ENCODE results near the gene PDGFA. TPM values are rescaled to one million over a fixed set of nuclear protein-coding genes. Genes with fewer than 3 reads are reported as not detected.

The PDGFA gene
- total RNA-seq, 1 experiment from 2014 or later: 35.8 TPM

DNA sequence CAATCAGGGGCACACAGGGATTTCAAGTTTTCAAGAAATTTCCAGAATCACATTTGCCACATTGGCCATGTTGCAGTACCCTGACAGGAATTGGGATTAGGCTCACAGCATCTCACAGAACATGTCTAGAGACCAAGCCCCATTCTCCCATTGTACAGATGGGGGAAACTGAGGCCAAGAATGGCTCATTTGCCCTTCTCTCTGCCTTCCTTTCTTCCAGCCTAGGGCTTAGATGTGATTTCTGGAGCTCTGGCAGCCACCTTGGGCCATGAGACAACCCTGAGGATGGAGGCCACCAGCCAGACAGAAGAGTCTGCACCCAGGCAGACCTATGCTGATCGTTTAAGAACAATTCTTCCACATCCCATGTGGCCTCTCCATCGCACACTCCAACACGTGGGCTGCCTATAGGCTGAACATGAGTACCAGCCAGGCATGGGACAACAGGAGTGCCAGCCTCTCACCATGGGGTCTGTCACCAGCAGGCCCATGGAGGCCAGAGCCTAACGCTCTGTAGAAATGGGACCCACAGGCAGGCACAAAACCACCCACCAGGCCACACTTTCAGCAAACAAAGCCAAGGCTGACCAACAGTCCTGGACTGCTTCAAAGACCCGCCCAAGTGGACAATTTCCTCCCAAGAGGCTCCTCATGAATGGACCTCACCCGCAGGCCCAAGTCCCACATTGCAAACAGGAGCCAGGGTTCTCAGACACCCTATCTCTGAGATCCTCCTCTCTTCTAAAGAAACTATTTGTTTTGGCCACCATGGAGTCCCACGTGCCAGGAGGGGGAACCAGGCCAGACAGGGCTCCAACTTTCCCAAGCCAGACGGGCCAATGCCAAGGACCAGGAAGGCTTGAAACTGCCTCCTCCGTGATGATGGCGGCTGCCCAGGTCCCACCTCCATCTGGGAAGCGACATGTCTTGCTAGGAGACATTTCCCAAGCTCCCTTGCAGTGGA lies 20.7 kb downstream of the PDGFA start:
- no peak overlapping the region for H4K5ac ChIP-seq (ENCODE audit: insufficient read length, low read depth, low read length)
- Mint-ChIP-seq H3K9me3 (no peaks in the 10 kb centered on the region; a peak in 1 of 5 replicates), H3K27ac (no peak overlapping the region; a peak in 1 of 7 replicates), H3K4me3 (no peak overlapping the region), H3K36me3 (ENCODE audit: insufficient read depth in 1 of 3, low read depth in 3 of 3) (peaks cover 39 to 51% (median 40%) of the 10 kb centered on the region in 3 experiments), H3K4me1 (peaks cover 3 to 13% of the 10 kb centered on the region in 2 experiments; a peak in 3 of 4 replicates), H3K27me3 (ENCODE audit: low read depth) (no peaks in the 10 kb centered on the region)
- H2AK5ac ChIP-seq (ENCODE audit: insufficient read length, low read length): no peak overlapping the region
- H3K23me2 ChIP-seq (ENCODE audit: insufficient read length, low read depth, low read length, poor library complexity, severe bottlenecking): no peaks in the 10 kb centered on the region
- no peak overlapping the region for H3T11ph ChIP-seq (ENCODE audit: low read length)
- H2AFZ ChIP-seq (ENCODE audit: low read length): no peak overlapping the region
- no peak overlapping the region for H3K4me2 ChIP-seq (ENCODE audit: insufficient read depth, insufficient read length, low read length)
- no peak overlapping the region for H2BK120ac ChIP-seq (ENCODE audit: low read depth, low read length, poor library complexity, severe bottlenecking)
- H3K4me1 ChIP-seq (ENCODE audit: insufficient read depth, low read length): no peaks in the 10 kb centered on the region
- no peak overlapping the region for H3K9ac ChIP-seq (ENCODE audit: extremely low read depth, insufficient read length, low read length)
- no peak overlapping the region for H4K91ac ChIP-seq (ENCODE audit: insufficient read length, low read depth, low read length)
- H3K4ac ChIP-seq (ENCODE audit: low read depth, low read length): no peak overlapping the region
- H3K27ac ChIP-seq (ENCODE audit: insufficient read length, low read depth, low read length): no peak overlapping the region
- no peak overlapping the region for H2BK5ac ChIP-seq (ENCODE audit: insufficient read length, low read length)
- no peak for DNase-seq
- no peaks in the 10 kb centered on the region for H3K9me3 ChIP-seq (ENCODE audit: control insufficient read depth, low read depth, low read length)
- no CpG with 5 or more reads among the region's 11 CpGs for WGBS (ENCODE audit: extremely low coverage, insufficient read length, low lambda C conversion rate)
- H2BK12ac ChIP-seq (ENCODE audit: insufficient read length, low read depth, low read length): no peak overlapping the region
- H3K79me2 ChIP-seq (ENCODE audit: insufficient read depth, low read length): no peaks in the 10 kb centered on the region
- H3K18ac ChIP-seq (ENCODE audit: insufficient read length, low read depth, low read length): no peak overlapping the region
- no peaks in the 10 kb centered on the region for H3K27me3 ChIP-seq (ENCODE audit: insufficient read depth, low read length)
- TF ChIP-seq, protein P1, sequence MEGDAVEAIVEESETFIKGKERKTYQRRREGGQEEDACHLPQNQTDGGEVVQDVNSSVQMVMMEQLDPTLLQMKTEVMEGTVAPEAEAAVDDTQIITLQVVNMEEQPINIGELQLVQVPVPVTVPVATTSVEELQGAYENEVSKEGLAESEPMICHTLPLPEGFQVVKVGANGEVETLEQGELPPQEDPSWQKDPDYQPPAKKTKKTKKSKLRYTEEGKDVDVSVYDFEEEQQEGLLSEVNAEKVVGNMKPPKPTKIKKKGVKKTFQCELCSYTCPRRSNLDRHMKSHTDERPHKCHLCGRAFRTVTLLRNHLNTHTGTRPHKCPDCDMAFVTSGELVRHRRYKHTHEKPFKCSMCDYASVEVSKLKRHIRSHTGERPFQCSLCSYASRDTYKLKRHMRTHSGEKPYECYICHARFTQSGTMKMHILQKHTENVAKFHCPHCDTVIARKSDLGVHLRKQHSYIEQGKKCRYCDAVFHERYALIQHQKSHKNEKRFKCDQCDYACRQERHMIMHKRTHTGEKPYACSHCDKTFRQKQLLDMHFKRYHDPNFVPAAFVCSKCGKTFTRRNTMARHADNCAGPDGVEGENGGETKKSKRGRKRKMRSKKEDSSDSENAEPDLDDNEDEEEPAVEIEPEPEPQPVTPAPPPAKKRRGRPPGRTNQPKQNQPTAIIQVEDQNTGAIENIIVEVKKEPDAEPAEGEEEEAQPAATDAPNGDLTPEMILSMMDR (conservative IDR thresholded peaks at IDR 0.05): no peak
- H2BK20ac ChIP-seq (ENCODE audit: low read depth, low read length, poor library complexity, severe bottlenecking): no peak overlapping the region
- no peak overlapping the region for H2BK15ac ChIP-seq (ENCODE audit: low read depth, low read length)
- H4K20me1 ChIP-seq (ENCODE audit: control insufficient read depth, insufficient read depth, insufficient read length): no peaks in the 10 kb centered on the region
- H3K79me1 ChIP-seq (ENCODE audit: insufficient read depth, low read depth, low read length, poor library complexity, severe bottlenecking): no peaks in the 10 kb centered on the region
- H3K56ac ChIP-seq (ENCODE audit: insufficient read length, low read depth, low read length): no peak overlapping the region
- no peak overlapping the region for H3K23ac ChIP-seq (ENCODE audit: insufficient read length, low read depth, low read length)
- no peak overlapping the region for H3K14ac ChIP-seq (ENCODE audit: insufficient read depth, low read length)
- no peak overlapping the region for H4K8ac ChIP-seq (replicated peaks; ENCODE audit: insufficient read length, low read depth, low read length)

All from H9 (cell line).